HG03159 (cell line): Measurements from ENCODE around the gene TARM1.

Source experiments
- ATAC-seq: cut with Tn5 transposase; IDR thresholded peaks from one replicate; pipeline ENCODE4 v1.9.1; 2021; ENCODE audit warnings: mild to moderate bottlenecking, moderate library complexity; ENCODE audit not compliant: unreplicated experiment

The TARM1 gene

DNA sequence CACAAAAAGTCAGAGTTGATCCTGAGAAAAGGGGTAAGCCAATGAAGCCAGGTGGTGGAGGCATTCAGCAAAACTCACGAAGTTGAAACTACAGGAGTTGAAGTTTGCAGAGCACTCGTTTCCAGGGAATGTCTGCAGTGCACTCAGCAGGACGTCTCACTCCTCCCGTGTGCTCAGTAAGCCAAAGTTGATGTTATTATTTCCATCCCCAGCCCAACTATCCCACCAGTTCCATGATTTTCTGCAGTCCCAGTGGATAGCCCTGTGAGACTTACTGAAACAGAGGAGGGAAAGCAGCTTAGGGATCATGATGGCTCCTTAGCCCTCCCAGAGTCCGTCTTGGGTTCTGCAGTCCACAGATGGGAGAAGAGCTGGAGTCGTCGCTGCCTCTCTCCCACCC, at the start of gene TARM1:
TSS of gene TARM1 (minus strand) at position 334 of the 400 bp plus-strand sequence. CDS start at position 309, 25 bp downstream.
- ATAC-seq, result no peak

DNA sequence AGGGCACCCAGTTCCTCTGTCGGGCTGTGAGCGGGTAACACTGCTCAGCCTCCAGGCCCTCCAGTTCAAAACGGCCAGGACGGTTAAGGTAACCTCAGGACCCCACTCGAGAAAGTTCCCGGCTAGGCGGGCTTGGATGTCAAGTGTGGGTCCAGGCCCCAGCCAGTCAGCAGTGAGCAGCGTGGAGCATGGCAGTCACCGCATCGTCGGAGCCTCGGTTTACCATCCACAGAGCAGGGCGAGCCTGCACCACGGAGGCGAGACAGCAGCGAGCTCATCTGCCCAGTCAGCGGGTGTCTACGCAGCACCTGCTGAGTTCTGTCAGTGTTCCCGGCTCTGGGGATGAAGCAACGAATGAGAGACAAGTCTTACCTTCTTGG, 48.4 kb upstream of the TARM1 start:
- no peak for ATAC-seq

DNA sequence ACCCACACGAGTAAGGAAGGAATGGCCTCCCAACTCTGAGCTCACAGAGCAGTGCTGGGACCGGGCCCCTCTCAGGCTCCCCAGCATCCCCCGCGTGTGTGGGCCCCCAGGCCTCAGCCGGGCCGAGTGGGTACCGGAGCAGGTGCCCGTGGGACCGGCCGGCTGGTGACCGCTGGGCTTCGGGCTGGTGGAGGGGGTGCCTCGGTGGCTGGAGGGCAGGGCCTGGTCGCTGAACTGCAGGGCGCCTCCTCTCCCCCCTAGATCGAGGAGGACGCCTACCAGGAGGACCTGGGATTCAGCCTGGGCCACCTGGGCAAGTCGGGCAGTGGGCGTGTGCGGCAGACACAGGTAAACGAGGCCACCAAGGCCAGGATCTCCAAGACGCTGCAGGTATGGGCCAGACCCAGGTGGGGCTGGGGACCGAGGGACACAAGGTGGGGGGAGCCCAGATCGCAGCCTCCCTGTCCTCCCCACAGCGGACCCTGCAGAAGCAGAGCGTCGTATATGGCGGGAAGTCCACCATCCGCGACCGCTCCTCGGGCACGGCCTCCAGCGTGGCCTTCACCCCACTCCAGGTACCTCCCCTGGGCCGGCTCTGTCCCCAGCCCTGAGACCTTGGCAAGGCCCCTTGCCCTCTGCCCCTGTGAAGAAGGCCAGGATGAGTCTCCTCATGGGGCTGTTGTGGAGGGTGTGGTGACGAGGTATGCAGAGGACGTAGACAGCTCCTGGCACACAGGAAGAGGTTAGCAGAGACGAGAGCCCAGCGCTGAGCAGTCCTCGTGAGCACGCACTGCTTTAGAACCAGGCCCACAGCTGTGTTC, 47.8 kb upstream of the TARM1 start:
- ATAC-seq, result no peak

DNA sequence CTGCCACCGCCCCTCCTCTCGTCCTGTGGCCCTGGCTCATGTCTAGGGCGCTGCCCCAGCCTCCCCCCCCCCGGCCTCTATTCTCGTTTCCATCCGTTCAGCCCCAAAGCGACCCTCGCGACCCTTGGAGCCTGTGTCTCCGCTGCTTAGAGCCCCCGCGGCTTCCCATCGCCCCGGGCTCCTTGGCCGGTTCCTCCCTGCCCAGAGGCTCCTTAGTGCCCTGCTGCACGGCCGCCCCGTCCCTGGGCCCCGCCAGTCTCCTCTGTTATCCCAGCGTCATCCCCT, 47.2 kb upstream of the TARM1 start:
- no peak for ATAC-seq

DNA sequence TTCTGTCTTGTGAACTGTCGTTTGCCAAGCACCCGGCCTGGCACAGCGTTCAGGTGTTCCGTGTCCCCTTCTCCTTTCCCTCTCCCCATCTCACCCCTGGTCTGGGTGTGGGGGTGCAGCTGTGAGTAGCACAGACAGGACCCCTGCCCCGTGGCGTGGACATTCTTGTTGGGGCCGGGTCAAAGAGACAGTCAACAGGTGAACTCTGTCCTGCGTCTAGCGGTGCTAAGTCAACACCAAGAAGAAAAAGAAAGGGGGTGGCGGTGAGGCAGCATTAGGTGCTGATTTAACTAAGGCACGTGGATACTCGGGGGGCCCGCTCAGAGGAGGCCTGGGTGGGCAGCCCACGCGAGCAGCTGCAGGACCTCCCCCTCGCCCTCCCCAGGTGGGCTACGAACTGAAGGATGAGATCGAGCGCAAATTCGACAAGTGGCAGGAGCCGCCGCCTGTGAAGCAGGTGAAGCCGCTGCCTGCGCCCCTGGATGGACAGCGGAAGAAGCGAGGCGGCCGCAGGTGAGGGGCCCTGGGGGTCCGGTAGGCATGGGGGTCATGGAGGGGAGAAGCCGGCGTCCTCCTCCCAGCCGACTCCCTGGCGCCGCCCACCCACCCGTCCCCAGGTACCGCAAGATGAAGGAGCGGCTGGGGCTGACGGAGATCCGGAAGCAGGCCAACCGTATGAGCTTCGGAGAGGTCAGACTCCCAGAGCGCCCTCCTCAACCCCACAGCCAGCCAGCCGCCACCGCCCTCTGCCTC, 46.7 kb upstream of the TARM1 start:
- no peak for ATAC-seq

GRCh38 chr19:54125713-54126112, 44.5 kb upstream of the TARM1 start:
- no peak for ATAC-seq

DNA sequence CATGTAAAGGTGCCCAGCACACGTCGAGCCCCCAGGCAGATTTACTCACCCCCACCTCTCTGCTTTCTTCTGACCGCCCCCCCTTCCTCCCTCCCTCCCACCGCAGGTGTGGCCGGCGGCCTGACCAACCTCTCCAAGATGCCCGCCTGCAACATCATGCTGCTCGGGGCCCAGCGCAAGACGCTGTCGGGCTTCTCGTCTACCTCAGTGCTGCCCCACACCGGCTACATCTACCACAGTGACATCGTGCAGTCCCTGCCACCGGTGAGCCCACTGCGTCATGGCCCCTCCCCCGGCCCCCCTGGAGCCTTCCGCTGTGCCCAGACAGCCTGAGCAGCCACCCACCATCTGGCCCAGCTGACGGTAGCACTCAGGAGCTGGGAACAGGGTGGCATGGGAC, 43.2 kb upstream of the TARM1 start:
- no peak for ATAC-seq

DNA sequence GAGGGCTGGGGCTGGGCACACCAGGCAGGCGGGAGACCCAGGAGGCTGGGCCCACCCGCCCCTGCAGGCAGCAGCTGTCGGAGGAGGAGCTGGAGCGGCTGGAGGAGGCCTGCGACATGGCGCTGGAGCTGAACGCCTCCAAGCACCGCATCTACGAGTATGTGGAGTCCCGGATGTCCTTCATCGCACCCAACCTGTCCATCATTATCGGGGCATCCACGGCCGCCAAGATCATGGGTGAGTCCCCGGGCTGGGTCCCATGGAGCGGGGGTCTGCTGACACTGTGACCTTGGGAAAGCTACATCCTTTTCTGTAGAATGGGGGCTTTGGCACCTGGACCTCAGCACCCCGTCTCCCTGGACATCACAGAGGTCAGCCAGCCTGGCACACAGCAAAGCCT, 42.5 kb upstream of the TARM1 start:
- ATAC-seq, result no peak

DNA sequence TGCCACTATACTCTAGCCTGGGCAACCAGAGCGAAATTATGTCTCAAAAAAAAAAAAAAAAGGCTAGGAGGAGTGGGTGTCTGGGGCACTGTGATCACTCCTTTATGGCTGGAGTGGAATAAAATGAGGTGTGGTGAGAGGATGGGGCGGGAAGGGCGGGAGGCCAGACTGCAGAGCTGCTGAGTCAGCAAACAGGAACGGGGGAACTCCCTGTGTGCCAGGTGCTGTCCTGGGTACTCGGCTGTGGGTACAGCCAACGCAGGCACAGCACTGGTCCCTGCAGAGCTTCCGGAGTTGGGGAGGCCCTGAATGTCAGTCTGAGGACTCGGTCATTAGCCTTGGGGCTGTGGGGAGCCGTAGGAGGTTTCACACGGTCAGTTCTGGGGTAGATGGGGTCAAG, 40.1 kb upstream of the TARM1 start:
- no peak for ATAC-seq

DNA sequence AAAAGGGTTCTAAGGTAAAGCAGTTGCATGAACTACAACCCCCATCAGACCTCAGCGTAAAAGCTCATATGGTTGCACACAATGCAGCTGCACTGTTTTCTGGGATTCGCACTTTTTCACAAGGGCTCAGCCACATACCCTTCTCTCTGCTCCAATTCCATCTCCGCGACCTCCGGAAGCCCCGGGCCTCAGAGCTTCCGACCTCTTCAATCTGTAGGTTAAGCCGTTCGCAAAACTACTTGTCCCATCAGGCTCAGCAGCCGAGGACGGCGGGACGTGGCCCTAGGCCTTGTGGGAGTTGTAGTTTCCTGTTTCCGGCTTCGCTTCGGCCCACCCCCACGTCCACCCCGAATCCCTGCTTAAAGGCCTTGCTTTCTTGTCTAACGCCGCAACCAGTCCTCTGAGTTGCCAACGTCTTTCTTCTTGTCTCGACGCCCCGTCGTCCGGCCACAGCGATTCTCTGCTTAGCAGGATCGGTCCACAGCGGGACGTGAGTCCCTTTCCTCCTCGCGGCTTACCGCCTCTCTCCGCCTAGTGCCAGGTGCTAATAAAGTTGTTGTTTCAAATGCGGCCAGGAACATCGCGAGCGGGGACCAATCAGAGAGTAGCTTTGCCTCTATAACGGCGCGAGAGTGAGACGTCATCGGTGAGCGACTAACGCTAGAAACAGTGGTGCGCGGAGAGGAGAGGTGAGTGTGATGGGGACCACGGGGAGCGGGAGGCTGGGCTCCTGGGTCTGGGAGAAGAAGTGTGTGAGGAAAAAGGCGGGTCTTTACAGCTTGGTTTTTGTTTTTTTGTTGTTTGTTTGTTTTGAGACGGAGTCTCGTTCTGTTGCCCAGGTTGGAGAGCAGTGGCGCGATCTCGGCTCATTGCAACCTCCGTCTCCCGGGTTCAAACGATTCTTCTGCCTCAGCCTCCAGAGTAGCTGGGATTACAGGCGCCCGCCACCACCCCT, 34.2 kb upstream of the TARM1 start, which contains the start of the genes PRPF31 and TFPT:
TSS of gene PRPF31 (plus strand) at position 646 of the 955 bp plus-strand sequence. CDS start 2,525 bp downstream, outside the sequence.
TSS of gene TFPT (minus strand) at position 549 of the 955 bp plus-strand sequence. CDS start at position 161, 388 bp downstream.
- ATAC-seq, result peak; percentile 78

GRCh38 chr19:54114340-54115108, 33.4 kb upstream of the TARM1 start:
- no peak for ATAC-seq

- ATAC-seq, result no peak
Observed at GRCh38 chr19:54109651-54110050, 28.5 kb upstream of the TARM1 start.

GRCh38 chr19:54108496-54108895, 27.3 kb upstream of the TARM1 start:
- ATAC-seq, result no peak

DNA sequence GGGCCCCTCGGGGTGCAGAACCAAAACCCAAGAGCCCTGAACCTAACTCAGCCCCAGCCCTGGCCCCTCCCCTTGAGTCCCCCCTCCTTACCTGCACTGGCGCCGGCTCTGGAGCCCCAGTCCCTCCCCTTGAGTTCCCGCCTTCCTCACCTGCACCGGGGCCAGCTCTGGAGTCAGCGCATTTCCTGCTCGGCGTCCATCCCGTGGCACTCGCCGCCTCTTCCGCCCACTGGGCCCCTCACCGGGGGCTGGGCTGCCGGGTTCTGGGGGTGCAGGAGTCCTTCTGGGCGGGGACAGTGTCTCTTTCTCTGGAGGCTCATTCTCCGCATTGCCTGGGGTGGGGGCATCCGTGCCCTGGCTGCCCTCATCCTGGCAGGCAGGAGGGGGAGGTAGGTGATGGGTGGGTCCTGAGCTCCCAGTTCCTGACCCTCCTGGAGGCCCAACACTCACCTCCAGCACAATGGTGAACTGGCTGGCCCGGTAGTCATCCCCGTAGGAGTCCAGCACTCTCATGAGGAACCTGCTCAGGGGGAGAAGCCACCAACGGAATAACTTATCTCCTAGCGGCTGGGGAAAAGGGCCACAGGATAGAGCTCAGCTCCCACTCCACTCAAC, 26.8 kb upstream of the TARM1 start:
- ATAC-seq, result no peak

GRCh38 chr19:54106716-54107115, 25.6 kb upstream of the TARM1 start:
- ATAC-seq, result no peak

DNA sequence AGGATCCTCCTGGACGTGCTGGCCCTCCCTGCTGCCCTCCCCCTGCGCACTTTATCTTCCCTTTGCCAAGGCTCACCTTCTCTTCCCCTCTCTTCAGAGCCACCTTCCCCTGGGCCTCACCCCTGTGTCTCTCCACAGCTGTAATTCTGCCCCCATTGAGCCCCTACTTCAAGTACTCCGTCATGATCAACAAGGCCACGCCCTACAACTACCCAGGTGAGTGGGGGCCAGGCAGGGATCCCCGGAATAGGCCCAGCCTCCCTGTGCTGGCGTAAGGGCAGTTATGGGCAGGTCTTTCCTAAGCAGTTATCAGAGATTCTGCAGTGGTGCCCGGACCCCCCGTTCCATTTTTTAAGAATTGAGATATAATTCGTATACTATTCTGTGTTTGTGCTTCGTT, 24.6 kb upstream of the TARM1 start:
- no peak for ATAC-seq

DNA sequence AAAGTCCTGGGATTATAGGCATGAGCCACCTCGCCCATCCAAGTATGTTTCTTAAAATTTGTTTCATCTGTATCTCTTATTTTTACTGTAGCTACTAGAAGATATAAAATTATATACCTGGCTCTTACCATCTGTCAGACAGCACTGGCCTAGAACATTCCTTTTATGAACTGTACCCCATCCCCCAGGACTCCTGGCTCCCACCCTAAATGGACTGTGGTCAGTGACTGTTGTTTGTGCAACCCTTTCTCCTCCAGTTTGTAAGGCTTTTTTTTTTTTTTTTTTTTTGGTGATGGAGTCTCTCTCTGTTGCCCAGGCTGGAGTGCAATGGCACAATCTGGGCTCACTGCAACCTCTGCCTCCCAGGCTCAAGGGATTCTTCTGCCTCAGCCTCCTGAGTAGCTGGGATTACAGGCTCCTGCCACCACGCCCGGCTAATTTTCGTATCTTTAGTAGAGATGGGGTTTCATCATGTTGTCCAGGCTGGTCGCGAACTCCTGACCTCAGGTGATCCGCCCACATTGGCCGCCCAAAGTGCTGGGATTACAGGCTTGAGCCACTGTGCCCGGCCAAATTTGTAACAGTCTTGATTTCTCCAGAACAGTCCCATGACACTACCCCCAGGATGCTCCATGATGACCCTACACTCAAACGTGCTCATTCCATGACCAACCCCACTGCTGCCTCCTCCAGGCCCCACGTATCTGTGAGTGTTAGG, 24.0 kb upstream of the TARM1 start:
- ATAC-seq, result no peak

GRCh38 chr19:54102421-54103169, 21.4 kb upstream of the TARM1 start, which contains the start of gene NDUFA3:
NDUFA3 (plus strand) TSS chr19:54102855; CDS start chr19:54102879, 24 bp downstream.
- peak; percentile 96 for ATAC-seq
